ENCODE data around the gene KCNK6.

The KCNK6 gene

GRCh38 chr19:38287604-38288003 lies 32.0 kb upstream of the KCNK6 start:
- no peak for TF ChIP-seq ZNF274 (IDR thresholded peaks at IDR 0.05; ENCODE audit: low read depth, low read length)
- no peak overlapping the region for H3K4me3 ChIP-seq (ENCODE audit: low read length)

DNA sequence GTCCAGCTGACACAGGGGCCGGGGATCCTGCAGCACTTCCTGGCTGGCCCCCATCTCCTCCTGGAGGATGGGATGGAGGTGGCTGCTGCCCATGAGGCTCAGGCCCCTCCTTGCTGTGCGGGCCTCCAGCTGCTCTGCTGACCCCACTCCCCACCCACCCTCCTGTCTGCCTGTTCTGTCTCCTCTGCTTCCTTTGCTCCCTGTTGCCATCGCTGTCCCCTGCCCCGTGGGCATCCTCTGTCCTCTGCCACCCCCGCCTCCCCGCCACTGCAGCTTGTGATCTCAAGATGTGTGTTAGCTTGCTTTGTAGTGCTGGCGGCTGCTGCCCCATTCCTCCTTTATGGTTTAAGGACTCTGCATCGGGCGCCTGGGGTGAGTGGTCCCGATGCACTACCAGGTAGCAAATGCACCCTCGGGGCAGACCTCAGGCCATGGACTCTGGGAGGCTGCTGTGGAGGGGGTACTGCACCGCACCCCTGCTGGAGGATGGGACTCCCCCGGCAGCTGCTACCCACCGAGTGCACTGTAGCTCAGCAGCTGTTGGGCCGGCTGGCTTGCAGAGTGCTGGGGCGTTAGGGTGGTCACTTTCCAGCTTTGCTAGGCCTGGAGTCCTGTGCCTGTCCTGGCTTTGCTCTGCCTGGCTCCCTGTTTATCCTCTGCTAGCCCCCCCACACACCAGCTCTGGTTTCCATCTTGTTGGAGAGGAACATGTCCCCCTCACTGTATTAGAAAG lies 31.4 kb upstream of the KCNK6 start:
- TF ChIP-seq ZNF274 (IDR thresholded peaks at IDR 0.05; ENCODE audit: low read depth, low read length): no peak
- H3K4me3 ChIP-seq (ENCODE audit: low read length): no peak overlapping the region

DNA sequence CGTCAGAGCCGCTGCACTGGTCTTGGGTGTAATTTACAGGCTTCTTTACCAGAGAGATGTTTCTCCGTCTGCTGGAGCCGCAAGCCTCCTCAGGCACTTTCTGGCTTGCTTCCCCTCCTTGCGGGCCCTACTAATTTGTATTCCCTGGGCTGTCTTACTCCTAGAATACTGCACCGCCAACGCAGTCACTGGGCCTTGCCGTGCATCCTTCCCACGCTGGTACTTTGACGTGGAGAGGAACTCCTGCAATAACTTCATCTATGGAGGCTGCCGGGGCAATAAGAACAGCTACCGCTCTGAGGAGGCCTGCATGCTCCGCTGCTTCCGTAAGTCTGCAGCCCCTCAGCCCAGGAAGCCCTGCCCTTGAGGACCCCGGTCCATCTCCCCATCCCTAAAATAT lies 29.7 kb upstream of the KCNK6 start:
- TF ChIP-seq ZNF274 (IDR thresholded peaks at IDR 0.05; ENCODE audit: low read depth, low read length): no peak
- no peak overlapping the region for H3K4me3 ChIP-seq (ENCODE audit: low read length)

- no peak for TF ChIP-seq ZNF274 (IDR thresholded peaks at IDR 0.05; ENCODE audit: low read depth, low read length)
- no peak overlapping the region for H3K4me3 ChIP-seq (ENCODE audit: low read length)
Measured at GRCh38 chr19:38290631-38291147, 29.0 kb upstream of the KCNK6 start.

- TF ChIP-seq ZNF274 (IDR thresholded peaks at IDR 0.05; ENCODE audit: low read depth, low read length): no peak
- H3K4me3 ChIP-seq (ENCODE audit: low read length): no peak overlapping the region
Measured at GRCh38 chr19:38291855-38292254, 27.8 kb upstream of the KCNK6 start.

GRCh38 chr19:38293281-38293680 lies 26.4 kb upstream of the KCNK6 start:
- no peak overlapping the region for H3K4me3 ChIP-seq (ENCODE audit: low read length)
- TF ChIP-seq ZNF274 (IDR thresholded peaks at IDR 0.05; ENCODE audit: low read depth, low read length): no peak

- no peak overlapping the region for H3K4me3 ChIP-seq (ENCODE audit: low read length)
- TF ChIP-seq ZNF274 (IDR thresholded peaks at IDR 0.05; ENCODE audit: low read depth, low read length): no peak
Measured at GRCh38 chr19:38294090-38294489, 25.6 kb upstream of the KCNK6 start.

DNA sequence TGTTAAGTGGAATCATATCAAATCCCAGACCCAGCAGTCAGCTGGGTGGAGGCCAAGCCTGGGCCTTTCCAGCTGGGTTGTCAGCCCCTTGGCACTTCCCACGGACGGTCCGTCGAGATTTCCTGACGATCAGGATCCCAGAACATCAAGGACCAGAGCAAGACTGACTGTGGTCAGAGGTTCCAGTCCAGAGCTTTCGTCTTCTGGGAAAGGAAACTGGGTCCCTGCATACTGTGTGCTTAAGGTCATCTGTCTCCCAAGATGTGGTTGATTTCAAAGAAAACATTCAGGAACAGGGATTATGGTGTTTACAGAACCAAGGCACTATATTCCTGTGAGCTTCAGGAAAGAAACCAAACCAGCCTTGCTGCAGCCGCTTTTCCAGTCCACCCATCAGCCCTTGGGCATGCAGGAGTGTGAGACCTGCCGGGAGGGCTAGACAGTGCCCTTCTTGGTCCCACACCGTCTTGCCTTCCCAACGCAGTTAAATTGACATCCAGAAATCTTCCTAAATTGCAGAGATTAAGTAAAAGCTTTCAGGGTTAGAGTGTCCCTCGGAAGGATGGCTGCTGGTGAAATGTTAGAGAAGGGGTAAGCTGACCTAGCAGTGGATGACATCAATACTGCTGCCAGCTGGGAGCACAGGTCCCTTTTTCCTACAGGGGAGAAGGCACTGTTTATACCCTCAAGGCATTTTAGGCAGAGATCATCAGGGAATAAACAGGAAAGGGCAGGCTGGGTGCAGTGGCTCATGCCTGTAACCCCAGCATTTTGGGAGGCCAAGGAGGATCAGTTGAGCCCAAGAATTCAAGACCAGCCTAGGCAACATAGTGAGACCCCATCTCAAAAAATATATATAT lies 20.6 kb upstream of the KCNK6 start:
- no peak for TF ChIP-seq ZNF274 (IDR thresholded peaks at IDR 0.05; ENCODE audit: low read depth, low read length)
- no peak overlapping the region for H3K4me3 ChIP-seq (ENCODE audit: low read length)

DNA sequence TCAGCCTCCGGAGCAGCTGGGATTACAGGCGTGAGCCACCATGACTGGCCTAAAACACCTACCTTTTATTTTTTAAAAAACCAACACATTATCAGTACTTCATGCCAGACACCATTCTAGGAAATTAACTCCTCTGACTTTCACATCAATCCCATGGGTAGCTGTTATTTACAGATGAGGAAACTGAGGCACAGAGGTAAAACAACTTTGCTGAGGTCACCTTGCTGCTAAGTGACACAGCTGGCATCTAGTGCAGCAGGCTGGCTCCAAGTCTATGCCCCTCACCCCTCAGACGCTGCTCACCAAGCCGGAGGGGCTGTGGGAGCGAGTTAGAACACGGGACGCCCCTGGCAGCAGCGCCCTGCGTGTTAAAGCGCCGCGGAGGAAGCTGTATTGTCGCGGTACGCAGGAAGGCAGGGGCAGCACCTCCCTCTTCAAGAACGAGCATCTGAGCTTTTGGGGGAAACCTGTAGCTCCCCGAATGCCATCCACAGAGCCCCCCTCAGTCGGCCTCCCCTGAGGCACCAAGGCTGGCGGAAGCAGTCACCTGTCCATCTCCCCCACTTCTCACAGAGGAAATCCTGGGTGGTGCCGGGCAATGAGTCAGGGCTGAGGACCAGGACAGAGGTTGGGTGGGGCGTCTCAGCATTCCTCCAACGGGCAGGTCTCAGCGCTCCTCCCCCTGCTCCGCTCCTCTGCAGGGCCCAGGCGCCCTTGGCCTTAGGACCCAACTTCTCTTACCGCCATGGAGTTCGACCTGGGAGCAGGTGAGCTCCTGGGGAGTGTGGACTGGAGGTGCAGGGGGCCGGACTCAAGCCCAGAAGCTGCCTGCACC lies 15.9 kb upstream of the KCNK6 start, which contains the start of gene C19orf33:
Gene C19orf33 (plus strand): TSS at position 735 of the 835 bp plus-strand sequence. CDS start 11 bp downstream, at position 746.
- H3K4me3 ChIP-seq (ENCODE audit: low read length): no peak within 1 kb of the TSS
- TF ChIP-seq ZNF274 (IDR thresholded peaks at IDR 0.05; ENCODE audit: low read depth, low read length): no peak

DNA sequence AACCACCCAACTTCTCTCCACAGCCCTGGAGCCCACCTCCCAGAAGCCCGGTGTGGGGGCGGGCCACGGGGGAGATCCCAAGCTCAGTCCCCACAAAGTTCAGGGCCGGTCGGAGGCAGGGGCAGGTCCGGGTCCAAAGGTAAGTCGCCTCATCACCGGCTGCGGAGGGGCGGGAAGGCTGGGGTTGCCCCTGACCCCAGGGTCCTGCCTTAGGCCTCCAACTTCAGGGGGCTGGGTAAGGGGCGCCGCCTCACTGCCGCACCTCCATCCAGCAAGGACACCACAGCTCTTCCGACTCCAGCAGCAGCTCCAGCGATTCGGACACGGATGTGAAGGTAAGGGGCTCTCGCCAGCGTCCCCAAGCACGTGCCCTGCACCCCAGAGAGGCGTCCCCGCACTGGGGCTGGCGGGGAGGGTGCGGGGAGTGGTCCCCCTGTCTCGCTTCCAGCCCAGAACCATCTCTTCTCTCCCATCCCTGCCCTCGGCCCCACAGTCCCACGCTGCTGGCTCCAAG lies 15.2 kb upstream of the KCNK6 start:
- no peak overlapping the region for H3K4me3 ChIP-seq (ENCODE audit: low read length)
- no peak for TF ChIP-seq ZNF274 (IDR thresholded peaks at IDR 0.05; ENCODE audit: low read depth, low read length)

GRCh38 chr19:38304866-38305429 lies 14.7 kb upstream of the KCNK6 start:
- no peak for TF ChIP-seq ZNF274 (IDR thresholded peaks at IDR 0.05; ENCODE audit: low read depth, low read length)
- H3K4me3 ChIP-seq (ENCODE audit: low read length): no peak overlapping the region

GRCh38 chr19:38306236-38306635 lies 13.4 kb upstream of the KCNK6 start:
- no peak for TF ChIP-seq ZNF274 (IDR thresholded peaks at IDR 0.05; ENCODE audit: low read depth, low read length)
- H3K4me3 ChIP-seq (ENCODE audit: low read length): no peak overlapping the region

- TF ChIP-seq ZNF274 (IDR thresholded peaks at IDR 0.05; ENCODE audit: low read depth, low read length): no peak
- no peak overlapping the region for H3K4me3 ChIP-seq (ENCODE audit: low read length)
Measured at GRCh38 chr19:38307076-38307475, 12.6 kb upstream of the KCNK6 start.

Data from GM08714 (cell line).